Activated CD4-positive, alpha-beta T cell treated with anti-CD3 and anti-CD28 coated beads, Interleukin-2, amount 50 U/mL, for 4 hours (primary cell): ENCODE measurements around the gene HLF.

Experiments used
- DNase-seq, 2 experiments: peaks; one replicate each; pipeline ENCODE4 v3.0.0-alpha.2; 2020

The HLF gene

GRCh38 chr17:55264645-55265298 lies at the start of gene HLF:
Gene HLF, plus strand, starts transcription at chr17:55264960. Its CDS starts 525 bp downstream, at chr17:55265485.
- peak; percentile 59 to 67 for DNase-seq

DNA sequence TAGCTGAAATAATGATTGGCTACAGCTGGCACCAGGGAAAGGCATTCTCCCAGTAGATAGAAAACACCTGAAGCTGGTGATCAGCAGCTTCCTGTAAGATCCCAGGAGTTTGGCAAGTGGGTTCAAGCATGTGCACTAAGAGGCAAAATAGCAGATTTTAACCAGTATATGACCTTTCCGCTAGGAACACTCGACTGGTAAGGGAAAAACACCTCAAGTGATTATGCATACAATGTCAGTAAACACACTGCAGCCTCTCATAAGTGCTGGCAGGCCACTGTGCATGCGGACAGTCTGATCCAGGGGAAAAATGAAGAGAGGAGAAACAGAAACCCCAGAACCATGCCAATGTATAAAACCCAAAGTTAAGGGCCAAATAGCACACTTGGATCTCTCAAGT lies 49.0 kb upstream of the HLF start:
- no peak for DNase-seq

GRCh38 chr17:55216888-55217287 lies 47.9 kb upstream of the HLF start:
- DNase-seq = no peak

- DNase-seq = no peak
Measured at GRCh38 chr17:55219459-55219858, 45.3 kb upstream of the HLF start.

DNA sequence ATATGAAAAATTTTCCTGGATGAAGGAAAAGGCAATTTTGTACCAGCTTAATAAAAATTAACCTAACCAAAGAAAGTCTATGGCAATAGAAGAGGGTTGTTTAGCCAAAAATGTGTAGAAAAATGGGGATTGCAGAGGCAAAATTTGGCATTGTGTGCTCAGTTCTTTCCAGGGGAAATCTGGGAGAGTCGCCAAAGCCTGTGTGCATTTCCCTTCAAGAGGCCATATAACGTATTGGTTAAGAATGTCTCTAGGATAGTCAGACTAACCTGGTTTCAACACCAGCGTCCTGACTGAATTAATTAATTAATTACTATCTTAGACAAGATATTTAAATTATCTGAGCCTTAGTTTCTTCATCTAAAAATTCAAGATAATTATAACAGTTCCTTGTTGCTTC lies 44.8 kb upstream of the HLF start:
- no peak for DNase-seq

DNA sequence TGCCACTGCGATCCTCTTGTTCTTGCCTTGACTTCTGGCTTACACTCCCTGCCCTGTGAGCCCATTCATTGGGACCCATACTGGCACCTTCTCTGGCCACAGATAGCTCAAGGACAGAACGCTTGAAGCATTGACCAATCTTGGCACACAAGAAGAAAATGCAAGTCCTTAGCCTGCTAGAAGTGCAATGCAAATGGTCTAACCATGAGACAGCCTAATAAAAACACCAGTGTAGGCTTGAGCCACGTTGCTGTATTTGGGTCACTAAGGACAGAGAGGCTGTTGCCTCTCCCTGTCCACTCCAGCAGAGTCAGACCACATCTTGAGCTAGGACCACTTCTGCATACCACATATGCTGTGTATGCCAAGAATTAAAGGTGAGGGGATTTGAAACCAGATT lies 41.2 kb upstream of the HLF start:
- DNase-seq = no peak

- no peak for DNase-seq
Measured at GRCh38 chr17:55224746-55225145, 40.0 kb upstream of the HLF start.

DNA sequence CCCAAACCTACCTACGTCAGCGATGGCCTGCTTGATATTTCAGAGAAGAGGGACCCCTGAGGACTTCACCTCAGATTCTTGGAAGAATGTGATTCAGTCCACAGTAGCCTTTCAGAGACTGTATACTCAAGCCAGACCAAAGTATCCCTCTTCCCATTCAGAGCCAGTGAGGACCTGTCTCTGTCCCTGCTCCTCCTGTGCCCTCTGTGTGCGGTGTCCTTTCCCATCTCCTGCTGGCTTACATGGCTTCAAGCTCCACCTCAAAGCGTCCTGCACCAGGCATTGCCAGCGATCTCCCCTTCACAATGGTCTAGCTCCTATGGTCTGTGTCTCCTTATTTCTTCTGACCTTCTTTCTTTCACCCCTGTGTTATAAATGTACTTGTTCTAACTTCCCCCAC lies 39.5 kb upstream of the HLF start:
- DNase-seq = no peak

DNA sequence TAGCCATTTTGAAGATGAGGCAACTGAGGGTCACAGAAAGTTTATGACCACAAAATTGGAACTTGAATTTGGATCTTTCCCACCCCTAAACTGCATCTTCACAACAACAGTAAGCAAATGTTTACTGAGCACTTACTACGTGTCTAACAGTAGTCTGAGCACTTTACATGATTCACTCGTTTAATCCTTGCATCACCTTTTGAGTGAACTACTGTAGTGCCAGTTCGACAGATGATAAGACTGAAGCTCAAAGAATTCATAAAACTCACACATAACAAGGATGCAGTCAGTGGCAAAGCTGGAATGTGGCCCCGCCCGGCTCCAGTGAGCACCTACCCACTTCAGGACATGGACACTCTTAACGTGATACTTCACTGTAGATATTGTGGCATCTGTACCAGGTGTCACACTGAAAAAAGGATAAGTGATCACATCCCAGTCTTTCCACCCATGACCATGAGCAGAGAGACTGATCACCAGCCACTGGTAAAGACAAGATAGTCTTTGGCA lies 36.0 kb upstream of the HLF start:
- DNase-seq = no peak

GRCh38 chr17:55229276-55229675 lies 35.5 kb upstream of the HLF start:
- no peak for DNase-seq

- DNase-seq = no peak
Measured at GRCh38 chr17:55230716-55231115, 34.0 kb upstream of the HLF start.

DNA sequence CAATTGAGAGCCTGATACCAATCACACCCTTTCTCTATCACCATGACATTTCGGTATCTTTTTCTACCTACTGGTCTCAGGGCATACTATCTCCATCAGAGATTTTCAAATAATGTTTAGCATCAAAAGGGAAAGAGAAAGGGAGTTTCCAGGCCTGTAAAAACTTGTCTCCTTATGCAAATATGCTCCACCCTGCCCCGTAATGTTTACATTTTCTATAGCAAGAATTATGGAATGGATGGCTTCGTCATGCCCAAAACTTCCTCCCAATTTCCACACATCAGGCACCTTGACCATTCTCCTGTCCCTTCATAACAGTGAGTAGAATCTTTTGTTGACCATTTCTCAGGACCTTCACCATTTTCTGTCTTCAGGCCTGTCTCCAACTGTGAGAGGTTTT lies 30.9 kb upstream of the HLF start:
- DNase-seq = no peak

- no peak for DNase-seq
Measured at GRCh38 chr17:55236316-55236715, 28.4 kb upstream of the HLF start.

GRCh38 chr17:55237268-55237667 lies 27.5 kb upstream of the HLF start:
- no peak for DNase-seq

DNA sequence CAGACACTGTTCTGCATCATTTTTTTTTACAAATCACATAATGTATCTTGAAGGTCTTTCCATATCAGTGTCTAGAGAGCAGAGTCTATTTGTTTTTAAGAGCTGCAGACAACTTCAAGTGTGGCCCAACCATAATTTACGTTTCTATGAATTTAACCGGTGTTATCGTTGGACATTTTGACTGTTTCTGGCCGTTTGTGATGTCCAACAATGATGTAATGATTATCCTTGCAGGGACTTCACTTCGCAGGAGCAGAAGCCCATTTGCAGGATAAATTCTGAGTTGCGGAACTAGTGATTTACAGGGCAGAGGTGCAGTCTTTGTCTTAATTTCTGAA lies 26.9 kb upstream of the HLF start:
- no peak for DNase-seq

- peak; percentile 77 to 83 for DNase-seq
Measured at GRCh38 chr17:55238179-55238930, 26.4 kb upstream of the HLF start.

- DNase-seq = no peak
Measured at GRCh38 chr17:55238931-55239297, 25.8 kb upstream of the HLF start.

- DNase-seq = no peak
Measured at GRCh38 chr17:55241097-55241496, 23.7 kb upstream of the HLF start.

DNA sequence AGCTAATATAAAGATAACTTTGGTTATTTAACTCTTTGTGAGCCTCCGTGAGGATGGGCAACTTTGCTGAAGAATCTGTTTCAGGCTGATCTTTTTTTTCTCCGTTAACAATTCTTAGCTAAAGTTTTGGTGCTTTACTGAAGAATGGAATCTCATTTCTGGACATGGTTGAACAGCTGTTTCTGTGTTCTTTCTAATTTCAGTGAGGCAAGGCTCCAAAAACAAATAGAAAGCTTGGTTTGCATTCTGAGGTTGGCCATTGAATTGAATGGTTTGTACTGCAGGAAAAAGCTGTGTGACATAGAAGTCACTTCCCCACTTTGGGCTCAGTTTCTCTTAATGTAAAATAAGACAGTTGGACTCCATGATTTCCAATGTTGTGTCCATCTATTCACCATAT lies 22.3 kb upstream of the HLF start:
- no peak for DNase-seq

DNA sequence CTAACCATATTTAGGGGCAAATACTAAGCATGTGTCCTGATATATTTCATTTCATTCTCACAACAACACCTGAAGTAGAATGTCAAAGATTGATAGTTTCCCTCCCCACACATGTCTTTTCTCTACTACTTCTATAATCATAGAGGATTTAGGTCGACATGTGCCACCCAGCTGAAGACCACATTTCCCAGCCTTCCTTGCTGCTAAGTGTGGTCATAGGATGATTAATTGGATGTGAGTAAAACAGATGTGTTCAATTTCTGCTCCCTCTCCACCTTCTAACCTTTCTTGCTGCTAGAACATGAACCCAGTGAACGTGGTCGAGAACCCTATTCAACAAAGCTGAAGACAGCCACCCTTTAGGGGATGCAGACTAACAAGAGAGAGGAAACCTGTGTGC lies 18.8 kb upstream of the HLF start:
- DNase-seq = no peak

- DNase-seq = no peak
Measured at GRCh38 chr17:55246583-55246982, 18.2 kb upstream of the HLF start.

DNA sequence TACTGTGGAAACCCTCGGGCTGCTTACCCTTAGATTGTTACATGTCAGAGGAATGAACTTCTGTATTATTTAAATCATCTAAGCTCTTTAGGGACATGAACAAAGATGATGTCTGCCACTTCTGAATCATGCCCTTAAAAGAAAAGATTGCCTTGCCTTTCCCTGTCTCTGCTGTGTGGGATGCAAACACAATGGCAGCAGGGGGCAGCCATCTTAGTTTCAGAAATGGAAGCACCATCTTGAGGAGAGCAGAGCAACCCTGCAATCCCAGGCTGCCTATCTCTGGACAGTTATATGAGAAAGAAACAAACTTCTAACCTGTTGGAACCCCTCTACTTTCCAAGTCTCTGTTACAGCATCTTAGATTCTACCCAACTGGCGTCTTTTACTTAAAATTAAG lies 16.7 kb upstream of the HLF start:
- DNase-seq = no peak

DNA sequence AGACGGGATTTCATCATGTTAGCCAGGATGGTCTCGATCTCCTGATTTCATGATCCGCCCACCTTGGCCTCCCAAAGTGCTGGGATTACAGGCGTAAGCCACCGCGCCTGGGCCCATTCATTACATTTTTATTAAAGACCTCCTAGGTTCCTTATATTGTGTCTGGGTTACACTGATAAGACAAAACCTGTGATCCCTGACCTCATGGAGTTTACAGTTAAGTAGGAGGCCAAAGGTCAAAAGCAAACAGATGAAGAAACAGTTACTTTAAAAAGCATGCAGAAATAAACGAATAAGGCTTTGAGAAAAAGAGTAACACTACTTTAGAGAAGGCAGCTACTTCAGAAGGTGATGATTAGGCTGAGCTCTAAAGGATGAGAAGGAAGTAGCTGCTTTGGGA lies 14.9 kb upstream of the HLF start:
- DNase-seq = no peak

DNA sequence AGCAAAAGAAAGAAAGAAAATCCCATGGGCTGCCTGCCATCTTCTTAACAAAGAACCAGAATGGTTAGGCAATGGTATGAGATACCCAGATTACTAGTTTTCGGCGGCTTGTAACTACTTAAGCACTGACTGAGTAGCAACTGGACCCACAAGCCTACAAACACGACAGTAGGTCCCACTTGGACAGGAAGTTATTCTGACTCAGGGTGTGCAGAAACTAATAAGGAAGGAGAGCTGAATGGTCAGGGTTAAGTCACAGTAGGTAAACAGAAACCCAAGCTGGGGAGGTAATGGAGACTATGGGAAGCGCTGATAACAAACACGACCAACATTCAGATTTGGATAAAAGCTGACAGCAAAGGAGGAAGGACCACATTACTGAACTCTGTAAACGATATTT lies 10.4 kb upstream of the HLF start:
- DNase-seq = no peak

- DNase-seq = no peak
Measured at GRCh38 chr17:55258578-55259135, 6.1 kb upstream of the HLF start.
